Measurements from ENCODE around the gene CXCL3. TPM values are rescaled to one million over a fixed set of nuclear protein-coding genes. Genes with fewer than 3 reads are reported as not detected.

CXCL3 gene
- polyA plus RNA-seq, 1 donor (not counting 4 experiments of a cell fraction or from before 2014, with no cell fraction given): 10.8 TPM

DNA sequence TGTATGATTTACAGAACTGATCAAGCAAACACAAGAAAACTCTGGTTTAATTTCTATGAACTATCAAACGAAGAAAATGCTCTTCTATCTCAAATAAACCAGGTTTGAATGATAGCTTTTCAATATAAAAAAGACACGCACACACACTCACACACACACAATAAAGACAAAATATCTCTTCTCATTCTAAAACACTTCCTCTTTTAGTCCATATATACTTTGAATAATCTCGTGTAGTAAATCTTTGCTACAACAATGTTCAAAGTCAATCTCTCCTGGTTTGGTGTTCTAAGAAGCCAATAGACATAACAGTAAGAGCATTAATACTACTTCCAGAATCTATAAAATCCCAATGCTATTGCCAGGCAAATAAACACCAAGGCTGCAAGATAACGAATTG, 47.2 kb upstream of the CXCL3 start:
- dilution Hi-C loops (cut with MboI; ENCODE audit: extremely low pct_ligation_motif_present, low sequenced_read_pairs): no loop called here
- no peak overlapping the region for H3K4me3 ChIP-seq (ENCODE audit: control insufficient read depth in 2 of 3, extremely low read depth in 1 of 3, insufficient read depth in 2 of 3, low read depth in 1 of 3, low read length in 3 of 3)
- peaks cover 4% of the 10 kb centered on the region for H3K4me1 ChIP-seq (ENCODE audit: control insufficient read depth, extremely low read depth, insufficient read depth, low read length)
- no peak overlapping the region for H3K9ac ChIP-seq (ENCODE audit: control insufficient read depth, extremely low read depth, insufficient read depth, low read length)
- no peaks in the 10 kb centered on the region for H3K79me2 ChIP-seq (ENCODE audit: control insufficient read depth, insufficient read depth, low read length)
- H3K27ac ChIP-seq (ENCODE audit: control insufficient read depth, insufficient read depth, low read length): no peak overlapping the region
- H3K9me1 ChIP-seq (ENCODE audit: control insufficient read depth, extremely low read depth, insufficient read depth, low read length): no peaks in the 10 kb centered on the region
- no peak for DNase-seq (ENCODE audit: low read depth, low spot score)
- H2AFZ ChIP-seq (ENCODE audit: control insufficient read depth, low read length): no peak overlapping the region
- no peaks in the 10 kb centered on the region for H4K20me1 ChIP-seq (ENCODE audit: control insufficient read depth, extremely low read depth, insufficient read depth, low read length)
- H3K9me3 ChIP-seq (ENCODE audit: control insufficient read depth, low read depth, low read length): no peaks in the 10 kb centered on the region
- no peak for FAIRE-seq
- H3K36me3 ChIP-seq (ENCODE audit: control insufficient read depth in 2 of 2, extremely low read depth in 1 of 2, insufficient read depth in 2 of 2, low read length in 2 of 2): no peaks in the 10 kb centered on the region
- TF ChIP-seq EZH2 (IDR thresholded peaks at IDR 0.05; ENCODE audit: low read length): no peak
- TF ChIP-seq, protein P1, sequence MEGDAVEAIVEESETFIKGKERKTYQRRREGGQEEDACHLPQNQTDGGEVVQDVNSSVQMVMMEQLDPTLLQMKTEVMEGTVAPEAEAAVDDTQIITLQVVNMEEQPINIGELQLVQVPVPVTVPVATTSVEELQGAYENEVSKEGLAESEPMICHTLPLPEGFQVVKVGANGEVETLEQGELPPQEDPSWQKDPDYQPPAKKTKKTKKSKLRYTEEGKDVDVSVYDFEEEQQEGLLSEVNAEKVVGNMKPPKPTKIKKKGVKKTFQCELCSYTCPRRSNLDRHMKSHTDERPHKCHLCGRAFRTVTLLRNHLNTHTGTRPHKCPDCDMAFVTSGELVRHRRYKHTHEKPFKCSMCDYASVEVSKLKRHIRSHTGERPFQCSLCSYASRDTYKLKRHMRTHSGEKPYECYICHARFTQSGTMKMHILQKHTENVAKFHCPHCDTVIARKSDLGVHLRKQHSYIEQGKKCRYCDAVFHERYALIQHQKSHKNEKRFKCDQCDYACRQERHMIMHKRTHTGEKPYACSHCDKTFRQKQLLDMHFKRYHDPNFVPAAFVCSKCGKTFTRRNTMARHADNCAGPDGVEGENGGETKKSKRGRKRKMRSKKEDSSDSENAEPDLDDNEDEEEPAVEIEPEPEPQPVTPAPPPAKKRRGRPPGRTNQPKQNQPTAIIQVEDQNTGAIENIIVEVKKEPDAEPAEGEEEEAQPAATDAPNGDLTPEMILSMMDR (optimal IDR thresholded peaks at IDR 0.05 in 1 of 3, IDR thresholded peaks at IDR 0.05 in 1 of 3, conservative IDR thresholded peaks at IDR 0.05 in 1 of 3; ENCODE audit: extremely low read depth in 1 of 3, insufficient read depth in 2 of 3, low read length in 3 of 3): no peak
- H3K4me2 ChIP-seq (ENCODE audit: control insufficient read depth, extremely low read depth, insufficient read depth, low read depth, low read length): no peak overlapping the region
- no peaks in the 10 kb centered on the region for H3K27me3 ChIP-seq (ENCODE audit: control insufficient read depth, extremely low read depth, insufficient read depth, low read length)

DNA sequence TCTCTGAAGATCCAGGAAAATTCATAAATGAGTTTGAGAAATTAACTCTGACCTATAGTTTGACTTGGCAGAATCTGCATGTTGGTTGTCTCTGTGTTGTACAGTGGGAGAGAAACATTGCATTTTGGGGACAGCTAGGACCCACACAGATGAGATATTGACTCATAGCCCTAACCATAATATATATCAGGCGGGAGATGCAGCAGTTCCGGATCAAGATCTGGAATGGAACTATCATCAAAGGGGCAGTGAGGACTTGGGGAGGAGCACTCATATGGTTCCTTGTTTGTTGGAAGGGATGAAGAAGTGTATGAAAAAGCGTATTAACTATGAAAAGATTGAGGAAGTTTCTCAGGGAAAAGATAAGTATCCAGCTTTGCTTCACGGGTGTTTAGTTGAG, 46.5 kb upstream of the CXCL3 start:
- H3K9me1 ChIP-seq (ENCODE audit: control insufficient read depth, extremely low read depth, insufficient read depth, low read length): no peaks in the 10 kb centered on the region
- H3K9me3 ChIP-seq (ENCODE audit: control insufficient read depth, low read depth, low read length): no peaks in the 10 kb centered on the region
- dilution Hi-C loops (cut with MboI; ENCODE audit: extremely low pct_ligation_motif_present, low sequenced_read_pairs): no loop called here

More for the DNA sequence above, 46.5 kb upstream of the CXCL3 start:
- Histone ChIP-seq H3K4me2 (ENCODE audit: control insufficient read depth, extremely low read depth, insufficient read depth, low read depth, low read length) (no peak overlapping the region), H2AFZ (ENCODE audit: control insufficient read depth, low read length) (no peak overlapping the region), H3K4me3 (ENCODE audit: control insufficient read depth in 2 of 3, extremely low read depth in 1 of 3, insufficient read depth in 2 of 3, low read depth in 1 of 3, low read length in 3 of 3) (no peak overlapping the region), H4K20me1 (ENCODE audit: control insufficient read depth, extremely low read depth, insufficient read depth, low read length) (no peaks in the 10 kb centered on the region), H3K27me3 (ENCODE audit: control insufficient read depth, extremely low read depth, insufficient read depth, low read length) (no peaks in the 10 kb centered on the region), H3K36me3 (ENCODE audit: control insufficient read depth in 2 of 2, extremely low read depth in 1 of 2, insufficient read depth in 2 of 2, low read length in 2 of 2) (no peaks in the 10 kb centered on the region), H3K27ac (ENCODE audit: control insufficient read depth, insufficient read depth, low read length) (no peak overlapping the region), H3K4me1 (ENCODE audit: control insufficient read depth, extremely low read depth, insufficient read depth, low read length) (peaks cover 4% of the 10 kb centered on the region), H3K9ac (ENCODE audit: control insufficient read depth, extremely low read depth, insufficient read depth, low read length) (no peak overlapping the region), H3K79me2 (ENCODE audit: control insufficient read depth, insufficient read depth, low read length) (no peaks in the 10 kb centered on the region)
- FAIRE-seq (no peak), DNase-seq (ENCODE audit: low read depth, low spot score) (no peak)
- TF ChIP-seq, protein P1 (optimal IDR thresholded peaks at IDR 0.05 in 1 of 3, IDR thresholded peaks at IDR 0.05 in 1 of 3, conservative IDR thresholded peaks at IDR 0.05 in 1 of 3; ENCODE audit: extremely low read depth in 1 of 3, insufficient read depth in 2 of 3, low read length in 3 of 3): no peak
- TF ChIP-seq EZH2 (IDR thresholded peaks at IDR 0.05; ENCODE audit: low read length): no peak

Measured in keratinocyte (primary cell).